Hepatocyte (in vitro differentiated cells): Measurements from ENCODE around the gene TMEM129. TPM values are rescaled to one million over a fixed set of nuclear protein-coding genes. Genes with fewer than 3 reads are reported as not detected.

Source experiments
- DNase-seq: peaks from one replicate; pipeline ENCODE4 v3.0.0-alpha.2; 2016; ENCODE audit warnings: low spot score
- H2AFZ ChIP-seq: fragments of 200-600 bp; sonication (generic); 2 replicates; pipeline ENCODE4 v1.6.0; 2016; ENCODE audit warnings: antibody characterized with exemption, mild to moderate bottlenecking
- H3K27ac ChIP-seq: fragments of 200-600 bp; sonication (generic); 2 replicates; pipeline ENCODE4 v1.5.1; 2016; ENCODE audit warnings: mild to moderate bottlenecking
- H3K27me3 ChIP-seq: fragments of 200-600 bp; sonication (generic); 2 replicates; pipeline ENCODE4 v1.6.1; 2016
- H3K36me3 ChIP-seq: fragments of 200-600 bp; sonication (generic); replicated peaks from 2 replicates; pipeline ENCODE4 v1.5.1; 2016; ENCODE audit warnings: low read depth; ENCODE audit not compliant: insufficient read depth
- H3K4me1 ChIP-seq: fragments of 200-600 bp; sonication (generic); 2 replicates; pipeline ENCODE4 v1.5.1; 2016; ENCODE audit warnings: mild to moderate bottlenecking, moderate library complexity; ENCODE audit not compliant: insufficient read depth
- H3K4me2 ChIP-seq: fragments of 200-600 bp; sonication (generic); 2 replicates; pipeline ENCODE4 v1.6.0; 2016
- H3K4me3 ChIP-seq: fragments of 200-600 bp; sonication (generic); 2 replicates; pipeline ENCODE4 v1.5.1; 2016; ENCODE audit warnings: mild to moderate bottlenecking
- H3K79me2 ChIP-seq: fragments of 200-600 bp; sonication (generic); 2 replicates; pipeline ENCODE4 v1.6.0; 2017; ENCODE audit warnings: mild to moderate bottlenecking
- H3K9me2 ChIP-seq: fragments of 200-600 bp; sonication (generic); replicated peaks from 2 replicates; pipeline ENCODE4 v1.6.0; 2017; ENCODE audit warnings: mild to moderate bottlenecking; ENCODE audit not compliant: insufficient read depth
- H3K9me3 ChIP-seq: fragments of 200-600 bp; sonication (generic); 2 replicates; pipeline ENCODE4 v1.5.1; 2016; ENCODE audit warnings: low read depth, mild to moderate bottlenecking
- H4K20me1 ChIP-seq: fragments of 200-600 bp; sonication (generic); 2 replicates; pipeline ENCODE4 v1.6.0; 2016; ENCODE audit warnings: mild to moderate bottlenecking; ENCODE audit not compliant: insufficient read depth, poor library complexity, severe bottlenecking
- EZH2 ChIP-seq: fragments of 200-600 bp; sonication (generic); IDR thresholded peaks from 2 replicates; pipeline ENCODE4 v1.6.1; 2016; ENCODE audit warnings: antibody characterized with exemption, mild to moderate bottlenecking, borderline replicate concordance
- EZH2phosphoT487 ChIP-seq: fragments of 200-600 bp; sonication (generic); IDR thresholded peaks from one replicate; pipeline ENCODE4 v1.6.1; 2018; ENCODE audit warnings: antibody characterized with exemption, mild to moderate bottlenecking, low read depth, moderate library complexity; ENCODE audit not compliant: unreplicated experiment, severe bottlenecking
- WGBS: methylation state at CpG from one replicate; pipeline ENCODE4 v1.1.6; 2016; ENCODE audit warnings: low lambda C conversion rate; ENCODE audit errors: missing lambda C conversion rate; 5-methylcytosine and 5-hydroxymethylcytosine counted together
- polyA plus RNA-seq: library from polyadenylated mRNA; unstranded; fragments of >200 nt; fragmentation: Nextera tagmentation; extraction: Ambion mirVana; gene quantifications from 2 replicates; pipeline ENCODE4 v1.2.1, GENCODE V29; 2016
- total RNA-seq: library from RNA; depleted of rRNA; stranded (reverse); fragments of >200 nt; gene quantifications from 2 replicates; pipeline ENCODE4 v1.2.3, GENCODE V29; 2014
- TF ChIP-seq, protein P1 (sequence below): fragments of 200-600 bp; sonication (generic); IDR thresholded peaks from 2 replicates; pipeline ENCODE4 v1.5.1; 2016; ENCODE audit warnings: antibody characterized with exemption, mild to moderate bottlenecking; ENCODE audit not compliant: poor library complexity

Gene TMEM129
- total and polyA plus RNA-seq, 2 experiments from 2014 or later, result 40.8 to 59.4 TPM

DNA sequence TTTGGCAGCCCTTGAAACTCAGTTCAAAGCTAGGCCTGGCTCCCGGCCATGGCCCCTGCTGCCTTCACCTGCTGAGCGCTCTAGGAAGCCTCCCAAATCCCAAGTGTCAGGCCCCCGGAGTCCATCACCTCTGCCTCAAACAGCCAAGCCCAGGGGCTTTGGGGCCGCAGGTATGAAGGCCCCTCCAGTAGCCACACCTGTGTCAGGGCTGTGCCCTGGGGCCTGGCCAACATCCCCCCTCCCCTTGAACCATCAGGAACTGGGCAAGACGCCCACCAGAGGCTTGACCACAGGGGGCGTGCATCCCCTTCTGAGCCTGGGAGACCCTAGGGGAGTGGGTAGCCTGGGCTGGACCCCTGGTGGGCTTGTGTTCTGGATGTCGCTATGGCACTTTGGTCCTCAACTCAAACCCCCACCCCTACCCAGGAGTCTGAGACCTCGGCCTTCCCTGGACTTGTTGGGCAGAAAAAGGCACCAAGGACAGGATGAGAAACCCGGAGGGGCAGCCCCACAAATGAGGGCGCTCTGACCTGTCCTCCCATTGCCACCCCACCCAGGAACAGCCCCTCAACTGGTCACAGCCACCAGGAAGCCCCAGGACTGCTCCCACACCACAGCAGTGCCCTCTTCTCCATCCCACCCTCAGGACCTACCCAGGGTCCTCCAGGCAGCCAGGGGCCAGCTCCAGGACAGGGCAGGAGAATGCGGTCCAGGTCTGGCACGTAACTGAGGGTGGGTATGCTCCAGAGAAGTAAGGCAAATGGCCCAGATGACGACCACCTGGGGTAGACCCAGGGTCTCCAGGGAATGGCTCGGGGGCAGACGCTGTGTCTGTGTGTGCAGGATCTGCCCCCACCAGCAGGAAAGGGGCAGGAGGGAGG is 4.8 kb downstream of the TMEM129 start:
- H3K79me2 ChIP-seq, result peaks cover 64% of the 10 kb centered on the region
- H3K27ac ChIP-seq, result no peak overlapping the region
- peaks cover 9% of the 10 kb centered on the region for H3K4me1 ChIP-seq
- no peak overlapping the region for H3K4me3 ChIP-seq
- 91% methylated on average over 15 of the region's 15 CpGs for WGBS
- TF ChIP-seq, protein P1, sequence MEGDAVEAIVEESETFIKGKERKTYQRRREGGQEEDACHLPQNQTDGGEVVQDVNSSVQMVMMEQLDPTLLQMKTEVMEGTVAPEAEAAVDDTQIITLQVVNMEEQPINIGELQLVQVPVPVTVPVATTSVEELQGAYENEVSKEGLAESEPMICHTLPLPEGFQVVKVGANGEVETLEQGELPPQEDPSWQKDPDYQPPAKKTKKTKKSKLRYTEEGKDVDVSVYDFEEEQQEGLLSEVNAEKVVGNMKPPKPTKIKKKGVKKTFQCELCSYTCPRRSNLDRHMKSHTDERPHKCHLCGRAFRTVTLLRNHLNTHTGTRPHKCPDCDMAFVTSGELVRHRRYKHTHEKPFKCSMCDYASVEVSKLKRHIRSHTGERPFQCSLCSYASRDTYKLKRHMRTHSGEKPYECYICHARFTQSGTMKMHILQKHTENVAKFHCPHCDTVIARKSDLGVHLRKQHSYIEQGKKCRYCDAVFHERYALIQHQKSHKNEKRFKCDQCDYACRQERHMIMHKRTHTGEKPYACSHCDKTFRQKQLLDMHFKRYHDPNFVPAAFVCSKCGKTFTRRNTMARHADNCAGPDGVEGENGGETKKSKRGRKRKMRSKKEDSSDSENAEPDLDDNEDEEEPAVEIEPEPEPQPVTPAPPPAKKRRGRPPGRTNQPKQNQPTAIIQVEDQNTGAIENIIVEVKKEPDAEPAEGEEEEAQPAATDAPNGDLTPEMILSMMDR, result no peak
- no peak for TF ChIP-seq EZH2
- no peak for TF ChIP-seq EZH2phosphoT487
- H3K9me3 ChIP-seq, result no peaks in the 10 kb centered on the region
- H3K4me2 ChIP-seq, result no peak overlapping the region
- no peak for DNase-seq
- H3K9me2 ChIP-seq, result no peaks in the 10 kb centered on the region
- no peaks in the 10 kb centered on the region for H4K20me1 ChIP-seq
- no peaks in the 10 kb centered on the region for H3K27me3 ChIP-seq
- no peak overlapping the region for H2AFZ ChIP-seq
- H3K36me3 ChIP-seq, result no peaks in the 10 kb centered on the region

DNA sequence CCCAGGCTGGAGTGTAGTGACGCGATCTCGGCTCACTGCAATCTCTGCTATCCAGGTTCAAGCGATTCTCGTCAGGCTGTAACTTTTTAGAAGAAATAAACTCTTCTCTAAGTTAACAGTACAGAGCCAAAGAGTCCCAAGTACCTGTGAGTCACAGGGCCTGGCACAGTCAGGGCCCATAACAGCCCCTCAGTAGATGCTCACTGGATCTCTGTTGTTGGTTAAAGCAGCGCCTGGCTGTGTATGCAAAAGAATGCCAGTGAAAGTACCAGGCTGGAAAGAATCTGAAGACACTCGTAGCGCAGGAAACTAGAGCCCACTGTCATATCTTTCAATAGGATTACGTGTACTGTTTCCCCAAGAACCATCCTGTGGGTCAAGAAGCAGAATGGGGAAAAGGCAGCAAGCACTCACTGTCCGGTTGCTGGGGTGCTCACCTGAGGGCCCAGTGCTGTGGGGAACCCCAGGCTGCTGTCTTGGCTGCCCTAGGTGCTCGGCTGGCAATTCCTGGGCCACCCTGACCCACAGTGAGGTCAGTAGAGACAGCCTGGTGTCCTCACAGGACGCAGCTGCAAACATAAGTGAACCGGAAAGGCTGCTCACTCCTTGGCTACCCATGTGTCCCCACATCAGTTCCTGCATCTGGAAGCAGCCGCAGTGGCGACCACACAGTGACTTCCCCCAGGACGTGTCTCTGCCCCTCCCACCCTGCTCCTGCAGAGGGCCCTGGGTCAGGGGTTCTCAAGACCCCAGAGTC is 5.9 kb downstream of the TMEM129 start:
- peaks cover 14% of the 10 kb centered on the region for H3K4me1 ChIP-seq
- 89% methylated on average over 16 of the region's 16 CpGs for WGBS
- no peaks in the 10 kb centered on the region for H3K9me2 ChIP-seq
- H3K27me3 ChIP-seq, result no peaks in the 10 kb centered on the region
- no peaks in the 10 kb centered on the region for H3K9me3 ChIP-seq
- H2AFZ ChIP-seq, result no peak overlapping the region
- peaks cover 8% of the 10 kb centered on the region for H4K20me1 ChIP-seq
- H3K4me2 ChIP-seq, result no peak overlapping the region
- H3K27ac ChIP-seq, result no peak overlapping the region
- TF ChIP-seq, protein P1, result no peak
- no peak for TF ChIP-seq EZH2
- TF ChIP-seq EZH2phosphoT487, result no peak
- no peaks in the 10 kb centered on the region for H3K36me3 ChIP-seq
- H3K4me3 ChIP-seq, result no peak overlapping the region
- H3K79me2 ChIP-seq, result peaks cover 73% of the 10 kb centered on the region
- no peak for DNase-seq

DNA sequence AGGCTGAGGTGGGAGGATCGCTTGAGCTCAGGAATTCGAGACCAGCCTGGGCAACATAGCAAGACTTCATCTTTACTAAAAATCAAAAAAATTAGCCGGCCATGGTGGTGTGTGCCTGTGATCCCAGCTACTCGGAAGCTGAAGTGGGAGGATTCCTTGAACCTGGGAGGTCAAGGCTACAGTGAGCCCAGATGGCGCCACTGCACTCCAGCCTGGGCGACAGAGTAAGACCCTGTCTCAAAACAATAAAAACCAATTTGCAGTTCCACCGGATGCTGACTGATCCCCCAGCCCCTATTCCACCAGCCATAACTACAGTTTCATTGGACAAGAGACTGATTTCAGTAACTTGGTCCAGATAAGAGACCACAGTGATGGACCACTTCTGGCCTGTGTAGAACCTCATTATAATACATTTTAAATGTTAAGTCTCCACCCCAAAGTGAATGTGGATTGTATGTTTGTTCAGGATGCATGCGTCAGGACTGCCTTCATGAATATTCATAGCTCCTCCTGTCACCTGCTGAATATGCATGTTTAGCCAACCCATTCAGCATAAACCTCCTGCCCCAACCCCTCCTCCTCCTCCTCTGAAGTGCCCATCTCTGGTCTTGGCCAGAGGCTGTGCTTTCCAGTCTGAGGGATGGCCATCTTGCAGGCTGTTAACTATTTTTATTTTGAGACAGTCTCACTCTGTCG is 6.7 kb downstream of the TMEM129 start:
- Histone ChIP-seq H3K4me2 (peak overlapping the region; percentile 95), H3K9me3 (no peaks in the 10 kb centered on the region), H4K20me1 (peaks cover 14% of the 10 kb centered on the region), H3K79me2 (peaks cover 72% of the 10 kb centered on the region), H3K9me2 (no peaks in the 10 kb centered on the region), H3K4me1 (peaks cover 14% of the 10 kb centered on the region), H3K4me3 (no peak overlapping the region), H2AFZ (no peak overlapping the region), H3K27ac (no peak overlapping the region), H3K36me3 (no peaks in the 10 kb centered on the region), H3K27me3 (no peaks in the 10 kb centered on the region)
- DNase-seq, result no peak
- 82% methylated on average over 9 of the region's 9 CpGs for WGBS
- TF ChIP-seq EZH2, result no peak
